PC-9 (cell line): ENCODE data around the gene ARMC9.

Source experiments
- CTCF ChIP-seq: fragments of 200-600 bp; sonication (generic); conservative IDR thresholded peaks from 2 replicates; pipeline ENCODE4 v1.6.1; 2017; ENCODE audit warnings: mixed run types, antibody characterized with exemption, mild to moderate bottlenecking, moderate library complexity
- EZH2 ChIP-seq: fragments of 200-600 bp; sonication (generic); IDR thresholded peaks from 2 replicates; pipeline ENCODE4 v1.8.0; 2017; ENCODE audit warnings: antibody characterized with exemption, low read depth

- no peak for TF ChIP-seq CTCF
- no peak for TF ChIP-seq EZH2
These were observed 5.2 kb upstream of the ARMC9 start for GRCh38 chr2:231193216-231193615.
